Activated gamma-delta T cell treated with anti-CD3 and anti-CD28 coated beads, Interleukin-2, amount 50 U/mL, for 16 hours (primary cell): ENCODE results near the gene PTPRA.

ENCODE experiments used
- DNase-seq: peaks from one replicate; pipeline ENCODE4 v3.0.0-alpha.2; 2020; ENCODE audit warnings: low read depth

The PTPRA gene

GRCh38 chr20:3077618-3078134 lies 204.4 kb downstream of the PTPRA start:
- no peak for DNase-seq

- DNase-seq: no peak
Observed at GRCh38 chr20:3080939-3081388, 207.7 kb downstream of the PTPRA start.

- no peak for DNase-seq
Observed at GRCh38 chr20:3081641-3082040, 208.4 kb downstream of the PTPRA start.

GRCh38 chr20:3082306-3082951 lies 209.1 kb downstream of the PTPRA start:
- no peak for DNase-seq

GRCh38 chr20:3082955-3083952 lies 210.0 kb downstream of the PTPRA start:
- no peak for DNase-seq

GRCh38 chr20:3084283-3084985 lies 211.2 kb downstream of the PTPRA start, which contains the start of gene AVP:
TSS of gene AVP (minus strand) at chr20:3084724. CDS start at chr20:3084674, 50 bp downstream.
- no peak for DNase-seq

- DNase-seq: no peak
Observed at GRCh38 chr20:3084986-3085360, 211.7 kb downstream of the PTPRA start.

GRCh38 chr20:3085571-3086072 lies 212.3 kb downstream of the PTPRA start:
- DNase-seq: no peak

GRCh38 chr20:3088031-3088430 lies 214.8 kb downstream of the PTPRA start:
- no peak for DNase-seq
